Neural progenitor cell (in vitro differentiated cells): ENCODE measurements around the gene ARFGAP3.

Experiments
- CTCF ChIP-seq: fragments of 200-600 bp; sonication (generic); IDR thresholded peaks from 2 replicates; pipeline ENCODE4 v1.5.1; 2017; ENCODE audit warnings: antibody characterized with exemption, mild to moderate bottlenecking
- EZH2 ChIP-seq: fragments of 200-600 bp; sonication (generic); IDR thresholded peaks from 2 replicates; pipeline ENCODE4 v1.6.1; 2017; ENCODE audit warnings: antibody characterized with exemption, mild to moderate bottlenecking, moderate library complexity

- TF ChIP-seq CTCF (no peak), EZH2 (no peak)
These were observed 58.0 kb downstream of the ARFGAP3 start for GRCh38 chr22:42799061-42799460.
